NCI-H1436 (cell line): ENCODE results near the gene PRKAR1B.

ENCODE experiments used
- DNase-seq: peaks from one replicate; lab custom pipeline; 2025; lab: John Stamatoyannopoulos, UW

The PRKAR1B gene

GRCh38 chr7:507623-508300 is 219.3 kb downstream of the PRKAR1B start:
- DNase-seq: no peak

- DNase-seq: no peak
Observed at GRCh38 chr7:506921-507622, 220.0 kb downstream of the PRKAR1B start.

GRCh38 chr7:506391-506831 is 220.7 kb downstream of the PRKAR1B start:
- no peak for DNase-seq

GRCh38 chr7:505171-505570 is 221.9 kb downstream of the PRKAR1B start:
- no peak for DNase-seq

- DNase-seq: no peak
Observed at GRCh38 chr7:504221-505111, 222.6 kb downstream of the PRKAR1B start.

- no peak for DNase-seq
Observed at GRCh38 chr7:503575-504111, 223.4 kb downstream of the PRKAR1B start.

GRCh38 chr7:502296-502695 is 224.8 kb downstream of the PRKAR1B start:
- DNase-seq: no peak

GRCh38 chr7:501526-501925 is 225.6 kb downstream of the PRKAR1B start:
- no peak for DNase-seq

- DNase-seq: no peak
Observed at GRCh38 chr7:500521-501420, 226.3 kb downstream of the PRKAR1B start.

- no peak for DNase-seq
Observed at GRCh38 chr7:499853-500485, 227.1 kb downstream of the PRKAR1B start.
